BE2C (cell line): ENCODE data around the gene DNAH6.
"Not testable (repeated sequence)": the region's sequence is repeated elsewhere in the genome, so short reads cannot be mapped to it uniquely, and the experiment has no call there.

ENCODE experiments used
- DNase-seq: peaks from one replicate; pipeline ENCODE4 v3.0.0-alpha.2; 2020
- H3K27me3 ChIP-seq: fragments of 250-450 bp; sonication (Bioruptor Pico); 2 replicates; pipeline ENCODE4 v1.5.1; 2020; ENCODE audit warnings: mild to moderate bottlenecking
- H3K36me3 ChIP-seq: fragments of 250-450 bp; sonication (Bioruptor Pico); 2 replicates; pipeline ENCODE4 v1.5.1; 2020; ENCODE audit warnings: mild to moderate bottlenecking
- H3K4me1 ChIP-seq: fragments of 250-450 bp; sonication (Bioruptor Pico); 2 replicates; pipeline ENCODE4 v1.5.1; 2020
- H3K4me3 ChIP-seq: 2 replicates; pipeline ENCODE4 v1.5.1; 2011; ENCODE audit warnings: low read depth, low read length
- H3K9me3 ChIP-seq: fragments of 250-450 bp; sonication (Bioruptor Pico); 2 replicates; pipeline ENCODE4 v1.5.1; 2020
- CTCF ChIP-seq: IDR thresholded peaks from 2 replicates; pipeline ENCODE4 v1.5.1; 2012; ENCODE audit warnings: mild to moderate bottlenecking, low read depth, low read length

DNAH6 gene

GRCh38 chr2:84539729-84540128, 23.4 kb downstream of the DNAH6 start:
- H3K4me3 ChIP-seq, result no peak overlapping the region
- H3K27me3 ChIP-seq, result no peaks in the 10 kb centered on the region
- H3K4me1 ChIP-seq, result no peaks in the 10 kb centered on the region
- TF ChIP-seq CTCF, result no peak
- no peaks in the 10 kb centered on the region for H3K9me3 ChIP-seq
- no peaks in the 10 kb centered on the region for H3K36me3 ChIP-seq
- DNase-seq, result no peak

- no peak for TF ChIP-seq CTCF
- Histone ChIP-seq H3K4me3 (no peak overlapping the region), H3K4me1 (no peaks in the 10 kb centered on the region), H3K36me3 (no peaks in the 10 kb centered on the region), H3K27me3 (no peaks in the 10 kb centered on the region), H3K9me3 (no peaks in the 10 kb centered on the region)
- no peak for DNase-seq
Observed at GRCh38 chr2:84545005-84545404, 28.7 kb downstream of the DNAH6 start.

- TF ChIP-seq CTCF, result no peak
- no peak for DNase-seq
- Histone ChIP-seq H3K4me3 (no peak overlapping the region), H3K36me3 (no peaks in the 10 kb centered on the region), H3K4me1 (no peaks in the 10 kb centered on the region), H3K27me3 (no peaks in the 10 kb centered on the region), H3K9me3 (no peaks in the 10 kb centered on the region)
Observed at GRCh38 chr2:84546551-84546950, 30.3 kb downstream of the DNAH6 start.

GRCh38 chr2:84548303-84548702, 32.0 kb downstream of the DNAH6 start:
- no peaks in the 10 kb centered on the region for H3K9me3 ChIP-seq
- TF ChIP-seq CTCF, result no peak
- no peak overlapping the region for H3K4me3 ChIP-seq
- H3K4me1 ChIP-seq, result no peaks in the 10 kb centered on the region
- no peak for DNase-seq
- no peaks in the 10 kb centered on the region for H3K27me3 ChIP-seq
- no peaks in the 10 kb centered on the region for H3K36me3 ChIP-seq

GRCh38 chr2:84550916-84551315, 34.6 kb downstream of the DNAH6 start:
- Histone ChIP-seq H3K27me3 (no peaks in the 10 kb centered on the region), H3K36me3 (no peaks in the 10 kb centered on the region), H3K4me1 (no peaks in the 10 kb centered on the region), H3K9me3 (no peaks in the 10 kb centered on the region), H3K4me3 (no peak overlapping the region)
- TF ChIP-seq CTCF, result no peak
- no peak for DNase-seq

GRCh38 chr2:84551526-84551925, 35.2 kb downstream of the DNAH6 start:
- not testable (repeated sequence) for H3K9me3 ChIP-seq, H3K4me1 ChIP-seq, H3K36me3 ChIP-seq, H3K27me3 ChIP-seq, DNase-seq, H3K4me3 ChIP-seq

- H3K27me3 ChIP-seq, result no peaks in the 10 kb centered on the region
- no peaks in the 10 kb centered on the region for H3K4me1 ChIP-seq
- TF ChIP-seq CTCF, result no peak
- no peaks in the 10 kb centered on the region for H3K36me3 ChIP-seq
- no peaks in the 10 kb centered on the region for H3K9me3 ChIP-seq
- no peak overlapping the region for H3K4me3 ChIP-seq
- no peak for DNase-seq
Observed at GRCh38 chr2:84556190-84556589, 39.9 kb downstream of the DNAH6 start.
